HG03196 (cell line): ENCODE data around the gene TBPL1.
A peak's percentile ranks its signal among the peaks of the same experiment; 100 is the strongest.
"Not testable (repeated sequence)": the region's sequence is repeated elsewhere in the genome, so short reads cannot be mapped to it uniquely, and the experiment has no call there.

Experiments used
- ATAC-seq: cut with Tn5 transposase; IDR thresholded peaks from one replicate; pipeline ENCODE4 v1.9.1; 2021; ENCODE audit not compliant: unreplicated experiment

The TBPL1 gene

DNA sequence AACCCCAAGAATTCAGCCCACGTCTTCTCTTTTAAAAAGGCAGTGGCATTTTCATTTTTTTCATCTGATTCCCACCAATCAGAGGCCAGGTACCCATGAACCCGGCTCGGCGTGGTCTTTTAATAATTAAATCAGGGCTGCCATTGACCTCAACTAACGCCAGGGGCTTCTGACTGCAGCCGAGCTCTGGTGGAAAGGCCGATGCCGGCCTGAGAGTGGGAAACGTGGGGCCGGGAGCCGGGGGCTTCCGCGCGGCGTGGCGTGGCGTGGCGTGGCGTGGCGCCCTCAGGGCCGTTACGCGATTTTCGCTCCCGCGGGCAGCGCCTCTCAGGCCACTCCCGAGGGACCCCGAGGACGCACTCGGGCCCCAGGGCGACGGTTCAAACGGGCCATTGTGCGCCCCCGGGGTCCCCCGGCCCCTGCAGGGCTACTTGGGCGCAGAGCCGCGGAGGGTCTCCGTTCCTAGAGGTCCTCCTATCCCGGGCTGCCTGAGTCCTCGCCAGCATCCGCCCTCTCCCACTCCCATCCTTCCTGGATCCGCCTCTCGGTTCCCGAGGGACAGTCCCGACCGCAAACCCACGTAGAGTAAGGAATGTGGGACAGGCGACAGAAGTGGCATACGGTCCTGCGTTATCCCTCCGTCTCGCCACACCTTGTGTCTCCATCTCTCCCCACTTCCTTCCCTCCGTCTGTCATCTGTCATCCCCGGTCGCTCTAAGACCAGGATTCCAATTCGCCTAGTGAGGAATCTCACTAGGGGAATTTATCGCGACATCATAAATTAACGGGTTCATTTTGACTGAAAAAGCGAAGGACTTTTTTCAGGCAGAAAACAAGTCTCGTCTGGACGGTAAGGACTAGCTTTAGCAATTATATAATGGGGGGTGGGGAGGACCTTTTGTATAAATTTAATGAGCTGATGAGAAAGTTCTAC, 876 bp upstream of the TBPL1 start:
- peak; percentile 50 for ATAC-seq

DNA sequence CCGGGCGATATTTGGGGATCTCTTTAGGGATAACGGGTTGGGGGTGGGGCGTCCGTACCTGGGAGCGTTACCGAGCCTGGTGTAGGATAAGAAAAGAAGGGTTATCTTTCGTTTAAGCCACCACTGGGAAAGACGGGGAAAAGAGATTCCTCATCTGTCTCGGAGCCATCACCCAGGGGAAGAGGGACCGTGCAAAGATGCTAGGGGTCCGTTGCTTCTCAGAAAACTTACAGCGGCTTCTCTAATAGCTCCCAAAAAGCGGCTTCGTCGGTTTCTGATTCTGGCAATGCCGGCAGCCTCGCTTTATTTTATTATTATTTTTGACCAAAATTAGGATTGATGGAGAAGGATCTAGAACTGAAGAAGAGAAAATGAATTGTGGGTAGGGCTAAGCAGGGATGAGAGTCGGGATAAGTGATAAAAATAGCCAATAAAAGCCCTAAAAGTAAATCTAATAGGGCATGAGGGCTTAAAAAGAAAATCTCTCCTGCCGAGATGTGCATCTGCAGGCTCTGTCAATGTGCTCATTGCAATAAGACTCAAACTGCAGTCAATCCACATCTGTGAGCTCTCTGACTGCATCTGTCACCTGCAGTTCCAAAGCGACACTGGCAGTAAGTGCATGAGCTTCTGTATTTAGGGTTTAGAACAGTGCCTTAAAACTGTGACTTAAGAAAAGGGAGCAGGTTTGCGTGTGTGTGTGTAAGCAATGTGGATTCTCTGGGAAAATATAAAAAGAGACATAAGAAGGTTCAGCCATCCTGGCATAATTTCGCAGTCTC, 801 bp downstream of the TBPL1 start:
- no peak for ATAC-seq

DNA sequence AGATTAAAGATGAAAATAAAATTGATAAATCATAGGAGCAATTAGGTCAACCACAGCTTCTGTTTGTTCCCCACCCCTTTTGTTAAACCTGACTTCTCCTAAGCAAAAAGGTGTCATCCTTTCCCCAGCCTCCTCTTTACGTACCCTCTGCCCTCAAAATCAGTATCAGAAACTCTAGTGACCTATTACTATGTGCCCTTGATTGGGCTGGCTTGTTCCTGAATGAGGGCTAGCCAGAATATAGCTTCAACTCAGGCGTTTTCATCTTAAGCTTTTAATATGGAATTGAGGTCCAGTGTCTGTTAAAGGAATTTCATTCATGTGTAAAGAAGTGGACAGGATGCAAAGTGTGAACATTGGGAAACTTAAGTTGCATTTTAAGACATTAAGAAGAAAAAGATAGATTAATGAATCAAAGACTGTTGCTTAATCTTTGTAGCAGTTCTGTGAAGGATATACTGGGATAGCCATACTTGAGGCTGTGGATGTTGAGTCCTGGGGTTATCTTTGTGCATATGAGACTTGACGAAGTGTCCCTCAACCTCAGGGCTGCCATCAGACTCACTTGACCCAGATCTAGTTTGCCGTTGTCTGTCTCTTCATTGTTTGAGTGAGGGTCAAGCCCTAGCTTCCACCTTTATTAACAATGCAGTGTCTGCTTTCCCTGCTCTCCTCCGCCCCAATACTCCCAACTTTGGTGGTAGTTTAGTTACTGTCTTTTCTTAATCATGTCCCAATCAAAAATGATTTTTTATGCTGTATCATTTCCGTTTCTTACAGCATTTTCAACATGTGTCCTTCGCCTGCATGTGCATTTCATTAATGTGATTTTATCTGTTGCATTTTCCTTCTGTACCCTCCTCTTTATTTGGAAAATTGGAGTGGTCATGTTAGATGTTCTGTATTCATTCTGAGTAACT, 1.9 kb downstream of the TBPL1 start:
- ATAC-seq: no peak

DNA sequence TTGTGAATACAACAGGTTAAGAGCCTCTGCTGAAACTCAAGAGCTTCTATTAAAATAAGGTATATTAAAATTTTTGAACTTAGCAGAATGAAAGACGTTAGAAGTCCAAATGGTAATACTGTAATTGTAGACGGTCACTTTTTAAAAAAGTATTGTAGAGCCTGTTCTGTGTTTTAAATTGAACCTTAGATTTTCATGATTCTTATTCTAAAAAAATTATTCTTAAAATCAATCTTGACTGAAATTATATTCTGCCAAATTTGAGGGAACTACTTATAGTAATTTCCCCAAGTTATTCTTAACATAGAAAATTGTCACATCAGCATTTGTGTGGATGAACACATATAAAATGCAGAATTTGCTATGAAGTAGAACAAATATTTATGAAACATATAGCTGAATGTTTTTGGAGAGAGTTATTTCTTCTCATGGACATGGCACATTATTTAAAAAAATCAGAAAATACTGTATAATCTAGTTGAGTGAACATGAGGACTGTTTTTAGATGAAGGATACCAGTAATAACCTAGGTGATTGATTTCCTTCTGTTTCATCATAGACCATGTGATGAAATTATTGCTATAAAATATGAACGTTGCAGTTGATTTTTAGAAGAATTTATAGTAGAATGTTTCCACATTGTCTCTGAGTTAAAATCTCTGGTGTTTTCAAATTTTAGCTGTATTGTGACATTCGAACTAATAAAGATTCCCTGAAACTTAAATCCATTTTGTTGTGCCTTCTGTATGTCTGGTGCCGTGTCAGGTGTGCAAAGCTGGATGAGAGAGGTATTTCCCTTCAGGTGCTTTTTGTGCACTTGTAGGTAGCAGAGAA, 2.8 kb downstream of the TBPL1 start:
- ATAC-seq: no peak

DNA sequence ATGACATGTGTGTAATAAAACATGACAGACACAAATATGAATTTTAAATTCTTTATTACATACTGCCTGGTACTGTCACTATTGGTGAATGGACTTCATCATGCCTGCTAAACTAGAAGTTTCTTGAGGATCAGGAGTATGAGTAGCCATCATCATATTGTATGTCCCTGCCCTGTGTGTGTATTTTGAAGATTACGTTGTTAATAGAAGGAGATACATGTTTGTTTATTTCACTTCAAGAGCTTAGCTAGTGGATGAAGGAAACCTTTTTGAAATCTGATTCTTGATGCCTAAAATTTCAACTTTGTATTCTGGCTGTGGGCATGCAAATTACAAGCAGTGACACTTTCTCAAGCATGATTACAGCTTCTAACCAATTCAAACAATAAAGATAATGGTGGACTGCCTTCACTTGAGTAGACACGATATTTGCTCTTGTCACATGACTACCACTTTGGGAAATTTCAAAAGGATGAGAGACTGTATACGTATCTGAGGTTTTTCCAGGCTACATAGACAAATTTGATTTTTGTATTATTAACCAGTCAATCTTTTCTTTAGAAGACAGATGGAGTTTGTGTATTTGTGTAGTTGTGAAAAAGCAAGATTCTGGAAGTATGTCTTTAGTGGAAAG, 3.5 kb downstream of the TBPL1 start:
- no peak for ATAC-seq

DNA sequence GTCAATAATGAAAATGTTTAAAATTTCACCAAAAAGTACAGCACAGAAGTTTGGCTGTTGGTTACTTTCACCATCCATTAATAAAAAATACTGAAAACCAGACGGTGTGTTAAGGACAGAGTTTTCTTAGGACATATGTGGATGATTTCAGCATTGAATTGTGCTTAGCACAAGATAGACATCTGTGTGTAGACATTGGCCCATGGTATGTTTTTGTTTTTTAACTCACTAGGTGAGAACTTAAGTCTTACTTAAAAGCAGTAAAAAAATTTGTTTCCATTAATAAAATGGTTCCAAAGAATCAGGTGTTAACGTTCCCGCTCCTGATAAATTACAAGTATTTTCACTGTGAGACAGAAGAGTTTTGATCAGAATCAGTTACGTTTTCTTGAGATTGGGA, 4.2 kb downstream of the TBPL1 start:
- ATAC-seq: no peak

DNA sequence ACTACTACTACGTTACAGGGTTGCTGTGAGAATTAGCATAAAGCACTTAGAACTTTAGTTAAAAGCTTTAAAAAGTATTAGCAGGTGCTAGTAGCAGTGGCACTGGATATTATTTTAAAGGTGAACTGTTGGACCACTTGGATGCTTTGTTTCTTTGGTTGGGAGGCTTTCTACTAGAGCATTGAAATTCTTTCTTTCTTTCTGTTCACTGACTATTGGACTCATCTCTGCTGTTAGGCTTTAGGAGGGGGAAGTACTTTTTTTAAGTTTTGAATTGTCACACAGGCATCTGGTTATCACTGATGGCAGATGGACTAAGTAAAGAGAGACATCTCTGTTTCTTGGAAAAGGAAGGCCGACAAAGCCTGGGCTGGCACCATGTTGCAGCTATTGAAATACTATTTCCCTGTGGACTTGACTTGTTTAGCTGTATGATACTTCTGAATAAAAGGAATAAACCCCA, 4.8 kb downstream of the TBPL1 start:
- ATAC-seq: no peak

DNA sequence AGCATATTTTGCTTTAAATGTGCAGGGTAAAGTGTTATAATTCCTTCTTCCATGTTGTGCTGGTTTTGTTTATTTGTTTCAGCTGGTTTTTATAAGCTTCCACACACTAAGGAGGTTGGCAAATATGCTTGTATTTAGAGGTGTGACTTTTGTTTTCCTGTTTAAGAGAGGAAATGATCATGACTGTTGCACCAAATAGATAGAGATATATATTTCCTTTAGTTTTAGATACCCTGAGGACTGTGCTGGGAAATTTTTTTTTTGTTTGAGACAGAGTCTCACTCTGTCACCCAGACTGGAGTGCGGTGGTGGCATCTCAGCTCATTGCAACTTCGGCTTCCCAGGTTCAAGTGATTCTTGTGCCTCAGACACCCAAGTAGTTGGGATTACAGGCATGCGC, 5.8 kb downstream of the TBPL1 start:
- ATAC-seq: no peak

DNA sequence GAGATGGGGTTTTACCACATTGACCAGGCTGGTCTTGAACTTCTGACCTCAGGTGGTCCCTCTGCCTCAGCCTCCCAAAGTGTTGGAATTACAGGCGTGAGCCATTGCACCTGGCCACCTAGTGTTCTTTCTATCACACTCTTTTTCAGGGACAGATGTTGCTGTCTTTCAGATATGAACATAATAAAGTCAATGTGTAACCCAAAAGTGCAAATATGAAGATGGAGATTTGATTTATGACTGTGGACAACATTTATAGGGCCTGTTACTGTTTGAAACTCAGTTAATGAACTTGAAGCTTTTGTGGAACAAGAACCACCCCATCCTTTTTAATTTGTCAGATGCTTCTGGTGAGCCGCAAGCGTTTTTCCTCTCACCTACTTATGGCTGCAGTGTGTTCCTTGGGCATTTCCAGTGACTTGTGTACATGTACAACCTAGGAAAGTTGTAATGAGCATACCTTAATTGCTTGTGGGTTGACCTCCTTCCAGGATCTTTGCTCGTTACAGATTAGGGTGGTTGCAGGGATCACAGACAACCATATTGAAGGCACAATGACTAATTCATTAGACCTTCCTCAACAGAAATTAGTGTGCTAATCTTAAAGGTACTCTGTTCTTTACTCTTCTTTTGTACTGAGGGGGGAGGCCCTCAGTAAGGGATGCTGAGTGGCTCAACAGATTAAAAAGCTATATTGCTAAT, 6.8 kb downstream of the TBPL1 start:
- no peak for ATAC-seq

DNA sequence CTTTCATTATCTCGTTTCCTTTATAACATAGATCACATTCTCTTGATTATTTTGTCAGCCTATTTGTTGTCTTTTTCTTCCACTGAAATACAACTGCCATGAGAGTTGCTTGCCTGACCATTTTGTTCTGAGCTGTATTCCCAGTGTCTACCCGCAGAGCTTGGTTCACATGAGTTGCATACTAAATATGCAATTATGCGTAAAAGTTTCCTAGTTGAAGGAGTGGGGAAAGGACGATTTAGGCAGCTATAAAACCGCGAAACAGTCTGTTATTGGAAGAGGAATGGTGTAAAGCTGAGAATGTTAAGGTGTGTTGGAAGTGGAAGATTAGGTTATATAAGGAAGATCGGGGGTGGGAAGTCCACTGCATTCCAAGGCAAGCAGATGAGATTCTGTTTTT, 8.8 kb downstream of the TBPL1 start:
- ATAC-seq: no peak

DNA sequence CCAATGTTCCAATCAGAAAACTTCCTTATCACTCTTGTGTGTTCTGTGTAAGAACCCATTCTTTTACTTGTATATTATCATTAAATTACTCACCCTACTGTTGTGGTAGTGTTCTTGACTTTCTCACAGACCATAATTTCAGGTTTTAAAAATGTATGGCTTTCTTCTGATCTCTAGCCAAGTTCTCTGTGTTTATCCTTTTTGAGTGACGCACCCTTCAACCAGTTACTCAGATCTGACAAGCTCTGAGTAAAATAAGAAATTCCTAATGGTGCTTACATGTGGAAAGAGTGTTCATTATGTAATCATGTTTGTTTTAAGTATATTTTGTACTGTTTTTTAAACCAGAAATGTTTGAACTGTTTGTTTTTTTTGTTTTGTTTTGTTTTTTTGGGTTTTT, 11.0 kb downstream of the TBPL1 start:
- no peak for ATAC-seq

DNA sequence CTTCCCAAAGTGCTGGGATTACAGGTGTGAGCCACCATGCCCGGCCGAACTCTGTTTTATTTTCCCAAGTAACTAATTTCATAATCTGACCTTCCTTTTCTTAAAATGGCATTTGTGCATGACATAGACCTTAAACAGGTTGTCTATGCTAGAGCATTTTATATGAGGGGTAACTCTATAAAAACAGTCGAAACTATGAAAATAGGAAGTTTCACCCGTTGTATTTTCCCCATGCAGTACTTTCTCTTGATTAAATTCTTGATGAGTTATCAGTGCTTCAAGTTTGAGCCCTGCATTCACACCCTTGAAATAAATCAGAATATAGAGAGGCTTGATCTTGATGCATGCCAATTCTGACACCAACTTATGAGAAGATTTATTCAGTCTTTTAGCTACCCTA, 11.7 kb downstream of the TBPL1 start:
- no peak for ATAC-seq

DNA sequence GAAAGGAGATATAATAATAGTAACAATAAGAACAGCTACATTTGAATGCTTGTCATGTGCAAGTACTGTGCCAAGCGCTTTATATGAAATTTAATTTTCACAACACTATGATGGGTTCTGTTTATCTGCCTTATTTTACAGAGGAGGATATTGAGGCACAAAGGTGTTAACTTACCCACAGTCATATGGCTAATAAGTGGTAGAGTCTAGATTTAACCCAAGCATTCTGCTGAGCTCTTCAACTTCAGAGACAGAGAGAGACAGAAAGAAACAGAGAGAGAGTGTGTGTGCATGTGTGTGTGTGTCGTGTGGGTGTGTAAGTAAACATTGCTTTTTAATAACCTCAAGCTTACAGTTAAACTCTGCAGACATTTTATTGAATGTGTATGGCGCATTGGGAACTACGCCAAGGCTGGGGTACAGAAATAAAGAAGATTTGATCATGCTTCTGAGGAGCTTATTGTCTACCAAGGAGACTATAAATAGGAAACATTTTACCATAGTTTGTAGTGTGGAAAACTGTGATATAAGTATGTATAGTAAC, 12.9 kb downstream of the TBPL1 start:
- no peak for ATAC-seq

DNA sequence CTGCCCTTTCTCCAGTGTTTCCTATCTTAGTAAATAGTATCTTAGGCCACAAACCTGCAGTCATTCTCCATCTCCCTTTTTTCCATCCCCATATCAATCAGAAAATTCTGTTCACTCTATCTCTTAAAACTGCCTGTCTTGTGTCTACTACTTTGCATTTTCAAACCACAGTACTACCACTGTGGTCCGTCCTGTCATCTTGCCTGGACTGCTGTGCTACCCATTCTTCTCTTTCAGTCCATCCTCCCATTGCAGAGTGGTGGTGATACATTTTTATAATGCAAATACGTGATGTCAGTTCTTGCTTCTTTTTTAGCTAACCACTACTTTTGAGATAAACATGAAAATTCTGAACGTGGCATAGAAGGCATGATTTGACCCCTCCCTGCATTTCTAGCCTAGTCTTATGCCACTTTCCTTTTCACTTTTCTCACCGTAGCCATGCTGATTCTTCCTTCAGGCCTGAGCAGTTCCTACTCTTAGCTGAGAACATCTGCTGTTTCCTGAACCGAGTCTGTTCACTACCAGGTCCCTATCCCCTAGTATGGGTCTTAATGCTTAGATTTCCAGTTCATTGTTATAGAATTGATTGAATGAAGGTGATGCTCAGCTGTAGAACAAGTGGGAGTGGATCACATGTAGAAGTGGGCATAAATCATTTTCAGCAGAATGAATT, 13.8 kb downstream of the TBPL1 start:
- peak; percentile 85 for ATAC-seq

DNA sequence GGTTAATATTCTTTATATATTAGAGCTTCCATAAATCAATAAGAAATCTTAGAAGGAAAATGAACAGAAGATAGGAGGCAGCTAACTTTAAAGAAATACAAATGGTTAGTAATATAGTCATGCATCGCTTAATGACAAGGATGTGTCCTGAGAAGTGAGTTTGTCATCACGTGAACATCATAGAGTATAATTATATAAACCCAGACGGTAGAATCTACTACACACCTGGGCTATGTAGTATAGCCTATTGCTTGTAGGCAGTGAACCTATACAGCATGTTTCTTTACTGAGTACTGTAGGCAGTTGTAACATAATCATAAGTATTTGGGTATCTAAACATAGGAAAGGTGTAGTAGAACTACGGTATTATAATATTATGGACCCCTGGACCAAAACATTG, 14.3 kb downstream of the TBPL1 start:
- no peak for ATAC-seq

DNA sequence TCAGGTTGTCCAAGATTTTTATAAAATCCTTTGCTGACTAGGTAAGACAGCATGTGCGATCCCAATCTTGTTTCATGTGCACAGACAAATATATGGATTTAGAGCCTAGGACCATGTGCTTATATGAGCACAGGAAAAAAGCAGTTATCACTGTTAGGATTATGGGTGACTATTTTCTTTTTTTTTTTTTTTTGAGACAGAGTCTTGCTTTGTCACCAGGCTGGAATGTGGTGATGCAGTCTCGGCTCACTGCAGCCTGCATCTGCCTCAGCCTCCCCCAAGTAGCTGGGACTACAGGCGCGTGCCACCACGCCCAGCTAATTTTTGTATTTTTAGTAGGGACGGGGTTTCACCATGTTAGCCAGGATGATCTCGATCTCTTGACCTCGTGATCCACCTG, 14.8 kb downstream of the TBPL1 start:
- ATAC-seq: not testable (repeated sequence)

DNA sequence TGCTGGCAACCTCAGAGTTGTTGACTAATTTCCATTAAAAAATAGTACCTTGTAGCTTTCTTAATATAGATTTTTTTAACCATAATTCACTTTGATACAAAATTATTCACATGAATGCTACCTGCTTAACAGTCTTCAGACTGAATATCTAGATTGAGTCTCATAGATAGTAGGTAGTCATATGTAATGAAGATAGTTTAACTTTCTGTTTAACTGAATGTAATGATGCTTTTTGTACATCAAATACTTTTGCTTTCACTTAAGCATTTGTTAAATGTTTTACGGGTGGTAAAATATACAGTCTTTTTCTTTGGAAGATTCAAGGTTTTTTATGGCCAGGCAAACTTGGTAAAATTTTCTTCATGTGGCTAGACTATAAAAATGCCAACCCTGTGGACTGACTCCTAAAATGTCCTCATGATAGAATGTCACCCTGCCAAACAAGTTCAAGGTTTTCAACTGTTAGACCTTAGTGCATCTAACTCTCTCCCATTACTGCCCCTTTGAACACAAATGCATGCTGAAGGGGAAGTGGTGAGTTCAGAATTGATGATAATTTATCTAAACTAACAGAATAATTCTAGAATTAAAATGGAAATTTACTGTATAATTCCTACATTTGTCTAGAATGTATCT, 16.4 kb downstream of the TBPL1 start:
- ATAC-seq: no peak

DNA sequence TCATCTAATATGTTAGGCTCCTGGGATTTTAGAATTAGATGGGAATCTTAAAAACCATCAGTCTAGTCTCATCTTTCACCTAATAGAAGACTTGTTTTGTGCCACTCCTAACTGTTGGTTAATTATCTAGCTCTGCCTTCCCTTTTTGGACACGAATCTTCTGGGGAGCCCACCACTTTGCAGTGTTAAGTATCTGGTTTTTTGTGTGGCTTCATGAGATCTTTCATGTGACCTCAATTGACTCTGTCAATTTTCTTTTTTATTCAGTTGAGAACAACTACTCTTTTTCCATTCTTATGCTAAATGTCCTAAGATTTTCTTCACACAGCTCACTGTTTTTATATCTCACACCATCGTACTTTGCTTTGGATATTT, 16.9 kb downstream of the TBPL1 start:
- no peak for ATAC-seq
